H9 (cell line): Measurements from ENCODE around the gene NCOA5. TPM values are rescaled to one million over a fixed set of nuclear protein-coding genes. Genes with fewer than 3 reads are reported as not detected.

ENCODE experiments used
- DNase-seq: peaks from one replicate; pipeline ENCODE4 v3.0.0-alpha.2; 2017
- H2AFZ ChIP-seq: one replicate; pipeline ENCODE4 v1.6.1; 2013; ENCODE audit warnings: mild to moderate bottlenecking, low read length, control low read depth, moderate library complexity
- H2AK5ac ChIP-seq: 2 replicates; pipeline ENCODE4 v1.6.1; 2013; ENCODE audit warnings: low read length, control low read depth, mixed read lengths; ENCODE audit not compliant: insufficient read length
- H2BK120ac ChIP-seq: one replicate; pipeline ENCODE4 v1.6.1; 2013; ENCODE audit warnings: low read depth, mild to moderate bottlenecking, low read length, control low read depth, inconsistent platforms; ENCODE audit not compliant: poor library complexity, severe bottlenecking
- H2BK12ac ChIP-seq: 2 replicates; pipeline ENCODE4 v1.6.1; 2013; ENCODE audit warnings: low read length, control low read depth, mixed read lengths, low read depth; ENCODE audit not compliant: insufficient read length
- H2BK15ac ChIP-seq: 2 replicates; pipeline ENCODE4 v1.6.1; 2013; ENCODE audit warnings: low read depth, low read length, control low read depth
- H2BK20ac ChIP-seq: one replicate; pipeline ENCODE4 v1.6.1; 2013; ENCODE audit warnings: low read depth, mild to moderate bottlenecking, low read length, control low read depth, inconsistent platforms; ENCODE audit not compliant: poor library complexity, severe bottlenecking
- H2BK5ac ChIP-seq: 2 replicates; pipeline ENCODE4 v1.6.1; 2013; ENCODE audit warnings: low read length, control low read depth, mixed read lengths; ENCODE audit not compliant: insufficient read length
- H3K14ac ChIP-seq: 2 replicates; pipeline ENCODE4 v1.6.1; 2013; ENCODE audit warnings: low read length, control low read depth; ENCODE audit not compliant: insufficient read depth
- H3K18ac ChIP-seq: 2 replicates; pipeline ENCODE4 v1.6.1; 2013; ENCODE audit warnings: low read depth, mild to moderate bottlenecking, mixed read lengths, low read length, control low read depth; ENCODE audit not compliant: insufficient read length
- H3K23ac ChIP-seq: 2 replicates; pipeline ENCODE4 v1.6.1; 2013; ENCODE audit warnings: low read length, control low read depth, mixed read lengths, low read depth; ENCODE audit not compliant: insufficient read length
- H3K23me2 ChIP-seq: 2 replicates; pipeline ENCODE4 v1.6.1; 2013; ENCODE audit warnings: low read depth, mild to moderate bottlenecking, mixed read lengths, low read length, control low read depth; ENCODE audit not compliant: insufficient read length, poor library complexity, severe bottlenecking
- H3K27ac ChIP-seq: 2 replicates; pipeline ENCODE4 v1.5.1; 2013; ENCODE audit warnings: low read length, control low read depth, mixed read lengths, low read depth; ENCODE audit not compliant: insufficient read length
- H3K27me3 ChIP-seq: 2 replicates; pipeline ENCODE4 v1.6.1; 2013; ENCODE audit warnings: low read length, control low read depth, inconsistent platforms; ENCODE audit not compliant: insufficient read depth
- H3K4ac ChIP-seq: 2 replicates; pipeline ENCODE4 v1.6.1; 2013; ENCODE audit warnings: low read depth, mild to moderate bottlenecking, control low read depth, inconsistent platforms, low read length, moderate library complexity
- H3K4me1 ChIP-seq: 2 replicates; pipeline ENCODE4 v1.6.1; 2013; ENCODE audit warnings: low read length, control low read depth, inconsistent platforms; ENCODE audit not compliant: insufficient read depth
- H3K4me2 ChIP-seq: 2 replicates; pipeline ENCODE4 v1.6.1; 2013; ENCODE audit warnings: low read length, control low read depth, mixed read lengths; ENCODE audit not compliant: insufficient read length, insufficient read depth
- H3K56ac ChIP-seq: 2 replicates; pipeline ENCODE4 v1.6.1; 2013; ENCODE audit warnings: low read depth, mild to moderate bottlenecking, mixed read lengths, low read length, control low read depth; ENCODE audit not compliant: insufficient read length
- H3K79me1 ChIP-seq: 2 replicates; pipeline ENCODE4 v1.6.1; 2013; ENCODE audit warnings: low read depth, mild to moderate bottlenecking, moderate library complexity, low read length, control low read depth, inconsistent platforms; ENCODE audit not compliant: insufficient read depth, poor library complexity, severe bottlenecking
- H3K79me2 ChIP-seq: 2 replicates; pipeline ENCODE4 v1.6.1; 2013; ENCODE audit warnings: low read length, control low read depth, inconsistent platforms; ENCODE audit not compliant: insufficient read depth
- H3K9ac ChIP-seq: 2 replicates; pipeline ENCODE4 v1.6.1; 2013; ENCODE audit warnings: low read length, control low read depth, mixed read lengths; ENCODE audit not compliant: insufficient read length; ENCODE audit errors: extremely low read depth
- H3K9me3 ChIP-seq: one replicate; pipeline ENCODE4 v1.6.1; 2013; ENCODE audit warnings: low read depth, low read length, inconsistent platforms; ENCODE audit not compliant: control insufficient read depth
- H3T11ph ChIP-seq: one replicate; pipeline ENCODE4 v1.6.1; 2013; ENCODE audit warnings: mild to moderate bottlenecking, low read length, control low read depth, inconsistent platforms
- H4K20me1 ChIP-seq: one replicate; pipeline ENCODE4 v1.6.1; 2013; ENCODE audit not compliant: control insufficient read depth, insufficient read length, insufficient read depth
- H4K5ac ChIP-seq: 2 replicates; pipeline ENCODE4 v1.6.1; 2013; ENCODE audit warnings: low read depth, mild to moderate bottlenecking, mixed read lengths, low read length, control low read depth; ENCODE audit not compliant: insufficient read length
- H4K8ac ChIP-seq: replicated peaks from 2 replicates; pipeline ENCODE4 v1.6.1; 2013; ENCODE audit warnings: low read length, control low read depth, mixed read lengths, low read depth; ENCODE audit not compliant: insufficient read length
- H4K91ac ChIP-seq: 2 replicates; pipeline ENCODE4 v1.6.1; 2013; ENCODE audit warnings: low read depth, mild to moderate bottlenecking, moderate library complexity, mixed read lengths, low read length, control low read depth; ENCODE audit not compliant: insufficient read length
- H3K27ac Mint-ChIP-seq, 3 experiments: 2 replicates in 2 of 3; 3 replicates in 1 of 3; pipeline ENCODE4 v1.8.0; 2020 to 2021; ENCODE audit warnings: mixed read lengths in 3 of 3, mild to moderate bottlenecking in 1 of 3, moderate library complexity in 1 of 3
- H3K27me3 Mint-ChIP-seq: 2 replicates; pipeline ENCODE4 v1.8.0; 2021; ENCODE audit warnings: low read depth, mild to moderate bottlenecking, moderate library complexity, mixed read lengths
- H3K36me3 Mint-ChIP-seq, 3 experiments: 2 replicates in 2 of 3; 3 replicates in 1 of 3; pipeline ENCODE4 v1.8.0; 2020 to 2021; ENCODE audit warnings: low read depth in 3 of 3, mixed read lengths in 3 of 3; ENCODE audit not compliant: insufficient read depth in 1 of 3
- H3K4me1 Mint-ChIP-seq, 2 experiments: 2 replicates each; pipeline ENCODE4 v1.8.0; 2020; ENCODE audit warnings: mixed read lengths in 2 of 2
- H3K4me3 Mint-ChIP-seq, 2 experiments: 2 replicates in 1 of 2; 3 replicates in 1 of 2; pipeline ENCODE4 v1.8.0; 2020 to 2021; ENCODE audit warnings: mild to moderate bottlenecking in 2 of 2, mixed read lengths in 2 of 2, moderate library complexity in 1 of 2
- H3K9me3 Mint-ChIP-seq, 2 experiments: 2 replicates in 1 of 2; 3 replicates in 1 of 2; pipeline ENCODE4 v1.8.0; 2020; ENCODE audit warnings: mild to moderate bottlenecking in 2 of 2, mixed read lengths in 2 of 2, moderate library complexity in 1 of 2
- CTCF ChIP-seq: fragments of 200-600 bp; sonication (generic); conservative IDR thresholded peaks from 3 replicates; pipeline ENCODE4 v1.8.0; 2021; ENCODE audit warnings: antibody characterized with exemption, mild to moderate bottlenecking
- WGBS: extraction: QIAGEN DNeasy Blood & Tissue Kit; methylation state at CpG from one replicate; pipeline ENCODE4 v1.1.7; 2013; ENCODE audit warnings: missing lambda C conversion rate, low lambda C conversion rate, mixed read lengths; ENCODE audit not compliant: insufficient read length; ENCODE audit errors: extremely low coverage; 5-methylcytosine and 5-hydroxymethylcytosine counted together
- total RNA-seq: library from RNA; stranded (reverse); gene quantifications from 2 replicates; pipeline ENCODE4 v1.2.1, GENCODE V29; 2021

The NCOA5 gene
- total RNA-seq, 1 experiment from 2014 or later, result 55.7 TPM

GRCh38 chr20:46063151-46063550 lies 26.6 kb downstream of the NCOA5 start:
- no peaks in the 10 kb centered on the region for H3K9me3 Mint-ChIP-seq
- no CpG with 5 or more reads among the region's 8 CpGs for WGBS
- peaks cover 2% of the 10 kb centered on the region for H4K20me1 ChIP-seq

More at GRCh38 chr20:46063151-46063550, 26.6 kb downstream of the NCOA5 start:
- no peak overlapping the region for H2AFZ ChIP-seq
- H2BK15ac ChIP-seq, result no peak overlapping the region
- H2BK12ac ChIP-seq, result no peak overlapping the region
- Mint-ChIP-seq H3K36me3 (peaks cover 44 to 67% (median 61%) of the 10 kb centered on the region in 3 experiments), H3K27me3 (peaks cover 20% of the 10 kb centered on the region), H3K4me1 (peaks cover 13 to 27% of the 10 kb centered on the region in 2 experiments), H3K27ac (no peak overlapping the region), H3K4me3 (no peak overlapping the region)
- no peak overlapping the region for H3K56ac ChIP-seq
- H4K91ac ChIP-seq, result no peak overlapping the region
- no peak overlapping the region for H2BK20ac ChIP-seq
- H3K27me3 ChIP-seq, result peaks cover 5% of the 10 kb centered on the region; the same call in 1 of the 2 replicates
- no peak overlapping the region for H3K9ac ChIP-seq
- H3T11ph ChIP-seq, result no peak overlapping the region
- no peaks in the 10 kb centered on the region for H3K79me2 ChIP-seq
- no peak overlapping the region for H3K4ac ChIP-seq
- H3K79me1 ChIP-seq, result no peaks in the 10 kb centered on the region
- no peak overlapping the region for H3K18ac ChIP-seq
- no peak overlapping the region for H3K27ac ChIP-seq
- H3K4me2 ChIP-seq, result no peak overlapping the region
- no peak overlapping the region for H2AK5ac ChIP-seq
- no peak for TF ChIP-seq CTCF
- H2BK5ac ChIP-seq, result no peak overlapping the region
- no peaks in the 10 kb centered on the region for H3K9me3 ChIP-seq
- DNase-seq, result no peak
- H3K4me1 ChIP-seq, result peaks cover 4% of the 10 kb centered on the region; the same call in 1 of the 2 replicates
- no peak overlapping the region for H3K14ac ChIP-seq
- H4K5ac ChIP-seq, result no peak overlapping the region
- H2BK120ac ChIP-seq, result no peak overlapping the region
- H3K23me2 ChIP-seq, result peaks cover 11% of the 10 kb centered on the region
- no peak overlapping the region for H4K8ac ChIP-seq
- no peak overlapping the region for H3K23ac ChIP-seq
